Measurements from ENCODE around the gene TMEM132D. TPM values are rescaled to one million over a fixed set of nuclear protein-coding genes. Genes with fewer than 3 reads are reported as not detected.
A peak's percentile ranks its signal among the peaks of the same experiment; 100 is the strongest.

The TMEM132D gene
- total RNA-seq, 2 donors from 2014 or later, result under 0.01 to 0.26 TPM

DNA sequence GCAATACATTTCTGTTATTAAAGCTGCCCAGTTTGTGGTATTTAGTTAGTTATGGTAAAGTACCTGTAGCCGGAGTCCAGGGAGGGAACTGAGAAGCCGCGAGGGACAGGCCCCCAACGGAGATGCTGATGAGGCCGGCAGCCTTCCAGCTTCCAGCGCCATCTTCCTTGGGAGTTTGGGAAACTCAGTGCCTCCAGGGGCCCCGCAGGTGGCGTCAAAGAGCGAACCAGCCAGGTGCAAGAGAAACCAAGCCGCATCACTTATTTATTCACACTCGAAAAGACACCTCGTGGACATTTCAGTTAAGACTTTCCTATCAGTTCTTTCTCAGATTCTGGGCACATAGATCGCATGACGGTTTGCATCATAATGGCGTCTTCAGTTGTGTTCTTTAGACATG is 833.9 kb downstream of the TMEM132D start:
- DNase-seq (no peak), ATAC-seq (no peak)
- Histone ChIP-seq H3K4me1 (no peaks in the 10 kb centered on the region), H3K36me3 (replicated peaks in 1 of 2; ENCODE audit: insufficient read depth in 1 of 2, low read depth in 2 of 2) (no peaks in the 10 kb centered on the region), H3K4me3 (no peak overlapping the region), H3K9me3 (no peaks in the 10 kb centered on the region), H3K27me3 (no peaks in the 10 kb centered on the region), H3K27ac (no peak overlapping the region)
- WGBS, 2 donors, result 42 to 55% methylated on average over 15 of the region's 15 CpGs
- TF ChIP-seq POLR2A (IDR thresholded peaks at IDR 0.05), result no peak
- TF ChIP-seq, protein P1, sequence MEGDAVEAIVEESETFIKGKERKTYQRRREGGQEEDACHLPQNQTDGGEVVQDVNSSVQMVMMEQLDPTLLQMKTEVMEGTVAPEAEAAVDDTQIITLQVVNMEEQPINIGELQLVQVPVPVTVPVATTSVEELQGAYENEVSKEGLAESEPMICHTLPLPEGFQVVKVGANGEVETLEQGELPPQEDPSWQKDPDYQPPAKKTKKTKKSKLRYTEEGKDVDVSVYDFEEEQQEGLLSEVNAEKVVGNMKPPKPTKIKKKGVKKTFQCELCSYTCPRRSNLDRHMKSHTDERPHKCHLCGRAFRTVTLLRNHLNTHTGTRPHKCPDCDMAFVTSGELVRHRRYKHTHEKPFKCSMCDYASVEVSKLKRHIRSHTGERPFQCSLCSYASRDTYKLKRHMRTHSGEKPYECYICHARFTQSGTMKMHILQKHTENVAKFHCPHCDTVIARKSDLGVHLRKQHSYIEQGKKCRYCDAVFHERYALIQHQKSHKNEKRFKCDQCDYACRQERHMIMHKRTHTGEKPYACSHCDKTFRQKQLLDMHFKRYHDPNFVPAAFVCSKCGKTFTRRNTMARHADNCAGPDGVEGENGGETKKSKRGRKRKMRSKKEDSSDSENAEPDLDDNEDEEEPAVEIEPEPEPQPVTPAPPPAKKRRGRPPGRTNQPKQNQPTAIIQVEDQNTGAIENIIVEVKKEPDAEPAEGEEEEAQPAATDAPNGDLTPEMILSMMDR (IDR thresholded peaks at IDR 0.05), result peak in 1 of 7 experiments; percentile 13
- intact Hi-C loops (cut with DNase I), result no loop called here

DNA sequence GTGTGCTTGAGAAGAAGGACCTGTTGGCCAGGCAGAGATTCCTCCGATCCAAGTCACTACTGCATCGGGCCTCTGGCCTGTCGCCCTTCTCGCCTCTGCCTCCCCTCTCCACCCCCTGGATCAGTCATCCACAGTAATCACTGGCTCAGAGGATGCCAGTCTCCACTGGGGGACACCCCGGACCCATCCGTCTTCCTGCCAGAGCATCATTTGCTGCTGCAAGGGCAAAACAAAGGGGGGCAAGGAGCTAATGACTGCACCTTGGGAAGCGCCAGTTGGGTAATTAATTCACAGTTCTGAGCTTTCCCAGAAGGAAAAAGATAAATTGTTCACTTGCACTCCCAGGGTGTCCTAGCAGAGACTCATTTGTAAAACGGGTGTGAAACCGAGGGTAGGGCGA is 835.1 kb downstream of the TMEM132D start:
- Histone ChIP-seq H3K27ac (no peak overlapping the region), H3K27me3 (no peaks in the 10 kb centered on the region), H3K36me3 (replicated peaks in 1 of 2; ENCODE audit: insufficient read depth in 1 of 2, low read depth in 2 of 2) (no peaks in the 10 kb centered on the region), H3K4me1 (no peaks in the 10 kb centered on the region), H3K4me3 (no peak overlapping the region), H3K9me3 (no peaks in the 10 kb centered on the region)
- DNase-seq, result no peak
- WGBS, 2 donors, result 56 to 57% methylated on average over 10 of the region's 10 CpGs
- intact Hi-C loops (cut with DNase I), result no loop called here
- ATAC-seq, result no peak
- TF ChIP-seq, protein P1 (IDR thresholded peaks at IDR 0.05), result no peak
- no peak for TF ChIP-seq POLR2A (IDR thresholded peaks at IDR 0.05)

DNA sequence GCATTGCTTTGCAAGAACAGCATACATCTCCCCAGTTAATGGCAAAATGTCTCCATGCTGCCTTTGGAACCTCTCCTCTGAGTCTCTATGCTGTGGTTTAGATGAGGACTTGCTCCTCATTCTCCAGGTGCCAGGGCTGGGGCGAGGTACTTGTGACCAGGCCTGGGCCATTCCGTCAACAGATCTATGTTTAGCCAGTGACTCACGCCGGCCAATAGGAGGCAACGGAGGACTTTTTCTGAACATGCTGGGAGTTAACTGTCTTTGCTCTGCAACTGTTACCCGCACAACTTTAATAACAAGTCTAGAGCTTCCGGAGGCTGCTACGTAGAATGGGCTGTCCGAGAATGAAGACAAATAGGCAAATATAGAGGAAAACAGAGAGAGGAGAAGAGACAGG is 836.3 kb downstream of the TMEM132D start:
- intact Hi-C loops (cut with DNase I), result no loop called here
- ATAC-seq, result no peak

GRCh38 chr12:129064209-129064855 is 839.5 kb downstream of the TMEM132D start:
- Histone ChIP-seq H3K36me3 (replicated peaks in 1 of 2; ENCODE audit: insufficient read depth in 1 of 2, low read depth in 2 of 2) (no peaks in the 10 kb centered on the region), H3K4me1 (no peaks in the 10 kb centered on the region), H3K9me3 (no peaks in the 10 kb centered on the region), H3K4me3 (no peak overlapping the region), H3K27ac (no peak overlapping the region), H3K27me3 (no peaks in the 10 kb centered on the region)
- ATAC-seq (no peak), DNase-seq (no peak)
- WGBS, 2 donors, result 43 to 55% methylated on average over 12 to 14 of the region's 14 CpGs
- TF ChIP-seq, protein P1 (IDR thresholded peaks at IDR 0.05), result no peak
- no peak for TF ChIP-seq POLR2A (IDR thresholded peaks at IDR 0.05)
- intact Hi-C loops (cut with DNase I), result no loop called here

More for the DNA sequence above, 836.3 kb downstream of the TMEM132D start:
- TF ChIP-seq, protein P1 (IDR thresholded peaks at IDR 0.05), result peak in 1 of 7 experiments; percentile 12
- no peak for TF ChIP-seq POLR2A (IDR thresholded peaks at IDR 0.05)
- Histone ChIP-seq H3K36me3 (replicated peaks in 1 of 2; ENCODE audit: insufficient read depth in 1 of 2, low read depth in 2 of 2) (no peaks in the 10 kb centered on the region), H3K4me3 (no peak overlapping the region), H3K4me1 (no peaks in the 10 kb centered on the region), H3K9me3 (no peaks in the 10 kb centered on the region), H3K27ac (no peak overlapping the region), H3K27me3 (no peaks in the 10 kb centered on the region)
- peak in 1 of 4 donors; percentile 14 for DNase-seq
- WGBS, 2 donors, result 15 to 22% methylated on average over 9 of the region's 9 CpGs

DNA sequence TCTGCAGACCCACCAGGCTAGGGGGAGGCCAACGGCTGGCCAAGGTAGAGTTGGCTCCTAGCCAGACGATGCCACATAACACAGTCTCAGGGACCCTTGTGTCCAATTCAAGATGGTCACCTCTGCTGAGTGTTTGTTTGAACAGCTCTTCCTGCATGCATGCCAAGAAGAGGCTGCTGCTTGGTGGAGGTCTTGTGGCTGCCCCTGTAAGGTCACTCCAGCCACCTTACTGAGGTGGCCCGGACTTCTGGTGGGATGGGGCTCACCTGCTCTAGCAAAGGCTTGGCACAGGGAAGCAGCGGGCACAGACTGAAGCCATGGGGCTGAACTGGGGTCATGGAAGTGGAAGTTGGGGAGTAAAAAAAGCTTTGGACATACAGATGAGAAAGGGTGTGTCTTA is 840.2 kb downstream of the TMEM132D start:
- no peak for ATAC-seq
- no peaks in the 10 kb centered on the region for H3K9me3 ChIP-seq

More for the DNA sequence above, 840.2 kb downstream of the TMEM132D start:
- H3K4me1 ChIP-seq, result no peaks in the 10 kb centered on the region
- intact Hi-C loops (cut with DNase I), result no loop called here
- 50 to 57% methylated on average over 4 of the region's 4 CpGs for WGBS, 2 donors
- DNase-seq, result no peak
- no peak for TF ChIP-seq POLR2A (IDR thresholded peaks at IDR 0.05)
- TF ChIP-seq, protein P1 (IDR thresholded peaks at IDR 0.05), result no peak
- H3K36me3 ChIP-seq (replicated peaks in 1 of 2; ENCODE audit: insufficient read depth in 1 of 2, low read depth in 2 of 2), result no peaks in the 10 kb centered on the region
- no peaks in the 10 kb centered on the region for H3K27me3 ChIP-seq
- no peak overlapping the region for H3K27ac ChIP-seq
- H3K4me3 ChIP-seq, result no peak overlapping the region

Measured in body of pancreas (tissue), 4 donors.